ENCODE data around the gene CAPN11.

Gene CAPN11

GRCh38 chr6:44152533-44152932, 6.1 kb upstream of the CAPN11 start:
- Histone ChIP-seq H4K20me1 (peaks cover 20% of the 10 kb centered on the region), H3K4me2 (no peak overlapping the region), H3K4me1 (peaks cover 59% of the 10 kb centered on the region), H3K4me3 (no peak overlapping the region), H3K27me3 (no peaks in the 10 kb centered on the region), H3K27ac (no peak overlapping the region), H3K9me3 (no peaks in the 10 kb centered on the region), H3K36me3 (peaks cover 28% of the 10 kb centered on the region), H3K9ac (no peak overlapping the region)
- no peak for TF ChIP-seq Cebpa-rat (IDR thresholded peaks at IDR 0.05)

GRCh38 chr6:44154067-44154466, 4.6 kb upstream of the CAPN11 start:
- Histone ChIP-seq H3K27ac (no peak overlapping the region), H3K27me3 (no peaks in the 10 kb centered on the region), H3K9me3 (no peaks in the 10 kb centered on the region), H3K4me1 (peaks cover 59% of the 10 kb centered on the region), H3K9ac (no peak overlapping the region), H3K4me2 (peak overlapping the region; percentile 72; the same call in 1 of the 2 replicates), H4K20me1 (peaks cover 20% of the 10 kb centered on the region), H3K36me3 (peaks cover 13% of the 10 kb centered on the region), H3K4me3 (no peak overlapping the region)
- no peak for TF ChIP-seq Cebpa-rat (IDR thresholded peaks at IDR 0.05)

- Histone ChIP-seq H3K9ac (no peak overlapping the region), H3K4me3 (no peak overlapping the region), H3K27me3 (no peaks in the 10 kb centered on the region), H3K4me2 (no peak overlapping the region), H3K4me1 (peaks cover 49% of the 10 kb centered on the region), H3K36me3 (peaks cover 3% of the 10 kb centered on the region; the same call in 1 of the 2 replicates), H3K27ac (no peak overlapping the region), H4K20me1 (peaks cover under 1% of the 10 kb centered on the region), H3K9me3 (no peaks in the 10 kb centered on the region)
- TF ChIP-seq Cebpa-rat (IDR thresholded peaks at IDR 0.05), result no peak
Measured at GRCh38 chr6:44156494-44157151, 2.0 kb upstream of the CAPN11 start.

DNA sequence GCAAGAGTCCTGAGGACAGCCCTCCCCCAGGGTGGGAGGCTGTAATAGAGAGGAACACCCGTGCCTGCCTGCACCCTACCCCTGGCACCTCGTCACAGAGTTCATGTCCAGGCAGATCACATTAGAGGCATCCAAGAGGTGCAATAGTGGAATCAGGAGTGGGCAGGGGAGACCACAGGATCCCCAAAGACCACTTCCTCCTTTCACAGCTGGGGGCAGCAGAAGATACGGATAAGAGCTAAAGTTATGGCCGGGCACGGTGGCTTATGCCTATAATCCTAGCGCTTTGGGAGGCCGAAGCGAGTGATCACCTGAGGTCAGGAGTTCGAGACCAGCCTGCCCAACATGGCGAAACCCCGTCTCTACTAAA, 1.5 kb upstream of the CAPN11 start:
- Histone ChIP-seq H3K9ac (no peak overlapping the region), H3K4me1 (peaks cover 50% of the 10 kb centered on the region), H3K4me3 (no peak overlapping the region), H3K4me2 (no peak overlapping the region), H3K27me3 (no peaks in the 10 kb centered on the region), H3K27ac (no peak overlapping the region), H4K20me1 (no peaks in the 10 kb centered on the region), H3K9me3 (no peaks in the 10 kb centered on the region), H3K36me3 (peaks cover 3% of the 10 kb centered on the region; the same call in 1 of the 2 replicates)
- no peak for TF ChIP-seq Cebpa-rat (IDR thresholded peaks at IDR 0.05)

- Histone ChIP-seq H3K4me3 (no peak overlapping the region), H3K9ac (peak overlapping the region; percentile 45; the same call in 1 of the 2 replicates), H4K20me1 (no peaks in the 10 kb centered on the region), H3K9me3 (no peaks in the 10 kb centered on the region), H3K36me3 (no peaks in the 10 kb centered on the region), H3K27me3 (no peaks in the 10 kb centered on the region), H3K27ac (peak overlapping the region; percentile 15; the same call in 1 of the 2 replicates), H3K4me1 (peaks cover 73% of the 10 kb centered on the region), H3K4me2 (peak overlapping the region; percentile 90)
- no peak for TF ChIP-seq Cebpa-rat (IDR thresholded peaks at IDR 0.05)
Measured at GRCh38 chr6:44161997-44162338, 3.3 kb downstream of the CAPN11 start.

DNA sequence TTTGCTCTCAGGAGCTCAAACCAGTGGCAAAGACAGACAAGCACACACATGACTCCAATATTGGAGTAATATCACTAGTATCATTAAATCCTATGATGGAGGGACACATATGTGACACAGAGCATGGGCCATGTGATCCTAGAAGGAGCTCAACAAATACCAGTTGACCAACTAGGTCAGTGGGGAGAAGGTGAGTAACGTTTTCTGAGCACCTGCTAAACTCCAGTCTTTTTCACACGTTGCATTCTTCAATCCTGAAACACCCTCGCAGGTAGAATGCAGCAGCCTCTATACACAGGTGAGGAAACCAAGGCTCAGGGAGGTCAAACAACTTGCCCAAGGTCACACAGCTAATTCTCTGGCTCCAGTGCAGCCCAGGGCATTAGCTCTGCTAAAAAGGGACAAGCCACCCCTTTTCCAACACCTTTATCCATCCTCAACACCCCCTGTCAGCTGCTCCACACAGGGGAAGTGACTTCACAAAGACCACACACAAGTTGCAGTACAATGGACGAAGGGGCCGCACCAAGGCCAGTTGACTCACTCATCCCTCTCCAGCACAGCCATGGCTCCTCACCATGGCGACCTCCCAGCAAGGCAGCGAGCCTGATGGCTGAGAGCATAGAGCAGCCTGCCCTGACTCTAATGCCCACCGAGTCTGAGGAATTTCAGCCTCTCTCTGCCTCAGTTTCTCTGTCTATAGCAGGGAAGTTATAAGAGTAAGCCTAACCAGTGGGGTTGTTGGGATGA, 4.4 kb downstream of the CAPN11 start:
- Histone ChIP-seq H3K27me3 (no peaks in the 10 kb centered on the region), H3K4me3 (no peak overlapping the region), H3K36me3 (no peaks in the 10 kb centered on the region), H3K4me1 (peaks cover 79% of the 10 kb centered on the region), H3K9ac (no peak overlapping the region), H3K4me2 (peak overlapping the region; percentile 90), H3K27ac (no peak overlapping the region), H3K9me3 (no peaks in the 10 kb centered on the region), H4K20me1 (no peaks in the 10 kb centered on the region)
- TF ChIP-seq Cebpa-rat (IDR thresholded peaks at IDR 0.05), result no peak

GRCh38 chr6:44166116-44166515, 7.5 kb downstream of the CAPN11 start:
- no peak for TF ChIP-seq Cebpa-rat (IDR thresholded peaks at IDR 0.05)
- peaks cover 68% of the 10 kb centered on the region for H3K4me1 ChIP-seq
- peak overlapping the region; percentile 32; the same call in 1 of the 2 replicates for H3K4me3 ChIP-seq
- H3K9me3 ChIP-seq, result no peaks in the 10 kb centered on the region
- peak overlapping the region; percentile 84 for H3K4me2 ChIP-seq
- no peaks in the 10 kb centered on the region for H3K27me3 ChIP-seq
- H3K27ac ChIP-seq, result peak overlapping the region; percentile 85
- H3K36me3 ChIP-seq, result no peaks in the 10 kb centered on the region
- H3K9ac ChIP-seq, result peak overlapping the region; percentile 66
- no peaks in the 10 kb centered on the region for H4K20me1 ChIP-seq

GRCh38 chr6:44166591-44167184, 8.1 kb downstream of the CAPN11 start:
- Histone ChIP-seq H3K27me3 (no peaks in the 10 kb centered on the region), H3K36me3 (no peaks in the 10 kb centered on the region), H3K27ac (peak overlapping the region; percentile 85), H4K20me1 (no peaks in the 10 kb centered on the region), H3K4me1 (peaks cover 62% of the 10 kb centered on the region), H3K4me2 (peak overlapping the region; percentile 84), H3K9ac (peak overlapping the region; percentile 66), H3K4me3 (peak overlapping the region; percentile 32; the same call in 1 of the 2 replicates), H3K9me3 (no peaks in the 10 kb centered on the region)
- TF ChIP-seq Cebpa-rat (IDR thresholded peaks at IDR 0.05), result no peak

- Histone ChIP-seq H3K36me3 (no peaks in the 10 kb centered on the region), H3K4me3 (no peak overlapping the region), H3K27ac (no peak overlapping the region), H3K9ac (no peak overlapping the region), H3K4me2 (peak overlapping the region; percentile 84; the same call in 1 of the 2 replicates), H3K27me3 (no peaks in the 10 kb centered on the region), H3K4me1 (peaks cover 59% of the 10 kb centered on the region), H4K20me1 (no peaks in the 10 kb centered on the region), H3K9me3 (no peaks in the 10 kb centered on the region)
- TF ChIP-seq Cebpa-rat (IDR thresholded peaks at IDR 0.05), result no peak
Measured at GRCh38 chr6:44167567-44167966, 8.9 kb downstream of the CAPN11 start.

DNA sequence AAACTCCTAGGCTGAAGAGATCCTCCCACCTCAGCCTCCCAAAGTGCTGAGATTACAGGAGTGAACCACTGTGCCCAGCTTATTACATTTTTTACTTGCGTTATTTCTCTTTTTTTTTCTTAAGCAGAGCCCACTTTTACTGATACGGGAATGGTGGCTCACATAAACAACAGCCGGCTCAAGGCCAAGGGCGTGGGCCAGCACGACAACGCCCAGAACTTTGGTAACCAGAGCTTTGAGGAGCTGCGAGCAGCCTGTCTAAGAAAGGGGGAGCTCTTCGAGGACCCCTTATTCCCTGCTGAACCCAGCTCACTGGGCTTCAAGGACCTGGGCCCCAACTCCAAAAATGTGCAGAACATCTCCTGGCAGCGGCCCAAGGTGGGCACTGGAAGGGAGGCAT, 10.5 kb downstream of the CAPN11 start:
- Histone ChIP-seq H3K9me3 (no peaks in the 10 kb centered on the region), H3K36me3 (no peaks in the 10 kb centered on the region), H3K4me1 (peaks cover 52% of the 10 kb centered on the region), H3K27ac (no peak overlapping the region), H3K4me2 (no peak overlapping the region), H3K27me3 (no peaks in the 10 kb centered on the region), H3K4me3 (no peak overlapping the region), H4K20me1 (no peaks in the 10 kb centered on the region), H3K9ac (no peak overlapping the region)
- no peak for TF ChIP-seq Cebpa-rat (IDR thresholded peaks at IDR 0.05)

All from BLaER1 (cell line).